ENCODE data around the gene HAUS5.

HAUS5 gene

DNA sequence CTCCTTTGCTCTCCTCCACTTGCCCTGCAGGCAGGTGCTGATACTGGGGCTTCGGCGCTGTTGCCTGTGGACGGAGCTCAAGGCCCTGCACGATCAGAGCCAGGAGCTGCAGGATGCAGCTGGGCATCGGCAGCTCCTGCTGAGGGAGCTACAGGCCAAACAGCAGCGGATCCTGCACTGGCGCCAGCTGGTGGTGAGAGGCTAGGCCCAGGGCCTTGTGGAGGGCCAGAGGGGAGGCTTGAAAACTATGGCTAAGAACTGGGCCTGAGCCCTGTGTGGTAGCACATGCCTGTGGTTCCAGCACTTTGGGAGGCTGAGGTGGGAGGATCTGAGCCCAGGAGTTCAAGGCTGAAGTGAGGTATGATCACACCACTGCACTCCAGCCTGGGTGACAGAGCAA lies 6.3 kb downstream of the HAUS5 start:
- TF ChIP-seq ZFP30 (CRISPR knock-in tag; IDR thresholded peaks at IDR 0.05), result no peak
- TF ChIP-seq ARNTL (CRISPR knock-in tag; IDR thresholded peaks at IDR 0.05; ENCODE audit: borderline replicate concordance, low read depth), result no peak
- no peak for TF ChIP-seq TOX (CRISPR knock-in tag; IDR thresholded peaks at IDR 0.05; ENCODE audit: borderline replicate concordance)
- no peak for TF ChIP-seq GLIS3 (CRISPR knock-in tag; IDR thresholded peaks at IDR 0.05)
- no peak for TF ChIP-seq PPARA (CRISPR knock-in tag; IDR thresholded peaks at IDR 0.05; ENCODE audit: borderline replicate concordance)
- TF ChIP-seq OSR1 (CRISPR knock-in tag; IDR thresholded peaks at IDR 0.05), result no peak
- TF ChIP-seq ZC3H10 (CRISPR knock-in tag; IDR thresholded peaks at IDR 0.05), result no peak
- no peak for TF ChIP-seq ESRRG (CRISPR knock-in tag; IDR thresholded peaks at IDR 0.05)
- TF ChIP-seq, protein P1, sequence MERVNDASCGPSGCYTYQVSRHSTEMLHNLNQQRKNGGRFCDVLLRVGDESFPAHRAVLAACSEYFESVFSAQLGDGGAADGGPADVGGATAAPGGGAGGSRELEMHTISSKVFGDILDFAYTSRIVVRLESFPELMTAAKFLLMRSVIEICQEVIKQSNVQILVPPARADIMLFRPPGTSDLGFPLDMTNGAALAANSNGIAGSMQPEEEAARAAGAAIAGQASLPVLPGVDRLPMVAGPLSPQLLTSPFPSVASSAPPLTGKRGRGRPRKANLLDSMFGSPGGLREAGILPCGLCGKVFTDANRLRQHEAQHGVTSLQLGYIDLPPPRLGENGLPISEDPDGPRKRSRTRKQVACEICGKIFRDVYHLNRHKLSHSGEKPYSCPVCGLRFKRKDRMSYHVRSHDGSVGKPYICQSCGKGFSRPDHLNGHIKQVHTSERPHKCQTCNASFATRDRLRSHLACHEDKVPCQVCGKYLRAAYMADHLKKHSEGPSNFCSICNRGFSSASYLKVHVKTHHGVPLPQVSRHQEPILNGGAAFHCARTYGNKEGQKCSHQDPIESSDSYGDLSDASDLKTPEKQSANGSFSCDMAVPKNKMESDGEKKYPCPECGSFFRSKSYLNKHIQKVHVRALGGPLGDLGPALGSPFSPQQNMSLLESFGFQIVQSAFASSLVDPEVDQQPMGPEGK (CRISPR knock-in tag; IDR thresholded peaks at IDR 0.05; ENCODE audit: borderline replicate concordance), result no peak
- TF ChIP-seq ZNF565 (CRISPR knock-in tag; conservative IDR thresholded peaks at IDR 0.05; ENCODE audit: low read depth), result no peak
- no peak for TF ChIP-seq SNAI2 (CRISPR knock-in tag; IDR thresholded peaks at IDR 0.05)
- TF ChIP-seq, protein P2, sequence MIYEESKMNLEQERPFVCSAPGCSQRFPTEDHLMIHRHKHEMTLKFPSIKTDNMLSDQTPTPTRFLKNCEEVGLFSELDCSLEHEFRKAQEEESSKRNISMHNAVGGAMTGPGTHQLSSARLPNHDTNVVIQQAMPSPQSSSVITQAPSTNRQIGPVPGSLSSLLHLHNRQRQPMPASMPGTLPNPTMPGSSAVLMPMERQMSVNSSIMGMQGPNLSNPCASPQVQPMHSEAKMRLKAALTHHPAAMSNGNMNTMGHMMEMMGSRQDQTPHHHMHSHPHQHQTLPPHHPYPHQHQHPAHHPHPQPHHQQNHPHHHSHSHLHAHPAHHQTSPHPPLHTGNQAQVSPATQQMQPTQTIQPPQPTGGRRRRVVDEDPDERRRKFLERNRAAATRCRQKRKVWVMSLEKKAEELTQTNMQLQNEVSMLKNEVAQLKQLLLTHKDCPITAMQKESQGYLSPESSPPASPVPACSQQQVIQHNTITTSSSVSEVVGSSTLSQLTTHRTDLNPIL (CRISPR knock-in tag; IDR thresholded peaks at IDR 0.05; ENCODE audit: low read depth), result no peak
- no peak for TF ChIP-seq TCF4 (CRISPR knock-in tag; IDR thresholded peaks at IDR 0.05; ENCODE audit: borderline replicate concordance)
- ATAC-seq, result peak; percentile 41; the same call in 2 of the 3 replicates

DNA sequence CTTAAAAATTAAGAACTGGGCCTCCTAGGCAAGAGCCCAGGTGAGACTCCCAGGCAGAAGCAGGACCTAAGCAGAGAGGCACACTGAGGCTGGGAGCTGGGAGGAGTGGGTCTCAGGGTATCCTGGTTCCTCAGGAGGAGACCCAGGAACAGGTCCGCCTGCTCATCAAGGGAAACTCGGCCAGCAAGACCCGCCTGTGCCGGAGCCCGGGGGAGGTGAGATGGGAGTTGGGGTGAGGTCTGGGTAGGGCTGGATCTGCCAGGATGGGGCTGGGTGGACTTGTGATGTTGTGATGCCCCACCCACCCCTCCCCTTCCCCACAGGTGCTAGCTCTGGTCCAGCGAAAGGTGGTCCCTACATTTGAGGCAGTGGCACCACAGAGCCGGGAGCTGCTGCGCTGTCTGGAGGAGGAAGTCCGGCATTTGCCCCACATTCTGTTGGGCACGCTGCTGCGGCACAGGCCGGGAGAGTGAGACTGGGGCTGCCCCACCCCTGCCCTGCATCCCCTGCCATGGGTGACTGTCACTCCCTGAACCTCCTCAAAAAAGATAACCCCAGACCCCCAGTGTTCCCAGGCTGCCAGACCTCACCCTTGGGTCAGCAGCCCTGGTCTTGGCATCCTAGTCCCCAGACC lies 6.9 kb downstream of the HAUS5 start:
- ATAC-seq, result no peak
- TF ChIP-seq TOX (CRISPR knock-in tag; IDR thresholded peaks at IDR 0.05; ENCODE audit: borderline replicate concordance) (no peak), ZNF8 (CRISPR knock-in tag; IDR thresholded peaks at IDR 0.05) (no peak), BACH2 (CRISPR knock-in tag; IDR thresholded peaks at IDR 0.05; ENCODE audit: borderline replicate concordance) (no peak), PPARA (CRISPR knock-in tag; IDR thresholded peaks at IDR 0.05; ENCODE audit: borderline replicate concordance) (no peak), SNAI2 (CRISPR knock-in tag; IDR thresholded peaks at IDR 0.05) (no peak), ISL1 (CRISPR knock-in tag; IDR thresholded peaks at IDR 0.05) (no peak), ZFP30 (CRISPR knock-in tag; IDR thresholded peaks at IDR 0.05) (no peak), ZC3H10 (CRISPR knock-in tag; IDR thresholded peaks at IDR 0.05) (no peak), CSDC2 (CRISPR knock-in tag; IDR thresholded peaks at IDR 0.05) (no peak), ZFP3 (CRISPR knock-in tag; IDR thresholded peaks at IDR 0.05) (no peak), GLIS3 (CRISPR knock-in tag; IDR thresholded peaks at IDR 0.05) (no peak), ARNTL (CRISPR knock-in tag; IDR thresholded peaks at IDR 0.05; ENCODE audit: borderline replicate concordance, low read depth) (no peak)
- TF ChIP-seq, protein P3, sequence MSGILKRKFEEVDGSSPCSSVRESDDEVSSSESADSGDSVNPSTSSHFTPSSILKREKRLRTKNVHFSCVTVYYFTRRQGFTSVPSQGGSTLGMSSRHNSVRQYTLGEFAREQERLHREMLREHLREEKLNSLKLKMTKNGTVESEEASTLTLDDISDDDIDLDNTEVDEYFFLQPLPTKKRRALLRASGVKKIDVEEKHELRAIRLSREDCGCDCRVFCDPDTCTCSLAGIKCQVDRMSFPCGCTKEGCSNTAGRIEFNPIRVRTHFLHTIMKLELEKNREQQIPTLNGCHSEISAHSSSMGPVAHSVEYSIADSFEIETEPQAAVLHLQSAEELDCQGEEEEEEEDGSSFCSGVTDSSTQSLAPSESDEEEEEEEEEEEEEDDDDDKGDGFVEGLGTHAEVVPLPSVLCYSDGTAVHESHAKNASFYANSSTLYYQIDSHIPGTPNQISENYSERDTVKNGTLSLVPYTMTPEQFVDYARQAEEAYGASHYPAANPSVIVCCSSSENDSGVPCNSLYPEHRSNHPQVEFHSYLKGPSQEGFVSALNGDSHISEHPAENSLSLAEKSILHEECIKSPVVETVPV (CRISPR knock-in tag; IDR thresholded peaks at IDR 0.05), result no peak
- TF ChIP-seq, protein P4, sequence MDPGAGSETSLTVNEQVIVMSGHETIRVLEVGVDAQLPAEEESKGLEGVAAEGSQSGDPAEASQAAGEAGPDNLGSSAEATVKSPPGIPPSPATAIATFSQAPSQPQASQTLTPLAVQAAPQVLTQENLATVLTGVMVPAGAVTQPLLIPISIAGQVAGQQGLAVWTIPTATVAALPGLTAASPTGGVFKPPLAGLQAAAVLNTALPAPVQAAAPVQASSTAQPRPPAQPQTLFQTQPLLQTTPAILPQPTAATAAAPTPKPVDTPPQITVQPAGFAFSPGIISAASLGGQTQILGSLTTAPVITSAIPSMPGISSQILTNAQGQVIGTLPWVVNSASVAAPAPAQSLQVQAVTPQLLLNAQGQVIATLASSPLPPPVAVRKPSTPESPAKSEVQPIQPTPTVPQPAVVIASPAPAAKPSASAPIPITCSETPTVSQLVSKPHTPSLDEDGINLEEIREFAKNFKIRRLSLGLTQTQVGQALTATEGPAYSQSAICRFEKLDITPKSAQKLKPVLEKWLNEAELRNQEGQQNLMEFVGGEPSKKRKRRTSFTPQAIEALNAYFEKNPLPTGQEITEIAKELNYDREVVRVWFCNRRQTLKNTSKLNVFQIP (CRISPR knock-in tag; IDR thresholded peaks at IDR 0.05; ENCODE audit: borderline replicate concordance, low read depth), result no peak

DNA sequence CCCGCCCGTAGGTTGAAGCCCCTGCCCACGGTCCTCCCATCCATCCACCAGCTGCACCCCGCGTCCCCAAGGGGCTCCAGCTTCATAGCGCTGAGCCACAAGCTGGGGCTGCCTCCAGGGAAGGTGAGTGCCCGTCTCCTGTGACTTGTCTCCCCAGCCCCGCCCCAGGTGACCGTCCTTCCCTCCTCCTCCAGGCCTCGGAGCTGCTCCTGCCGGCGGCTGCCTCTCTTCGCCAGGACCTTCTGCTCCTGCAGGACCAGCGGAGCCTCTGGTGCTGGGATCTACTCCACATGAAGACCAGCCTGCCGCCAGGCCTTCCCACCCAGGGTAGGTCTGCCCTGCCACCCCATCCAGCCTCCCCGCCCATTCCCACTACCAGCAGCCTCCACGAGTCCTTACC lies 7.5 kb downstream of the HAUS5 start:
- TF ChIP-seq PPARA (CRISPR knock-in tag; IDR thresholded peaks at IDR 0.05; ENCODE audit: borderline replicate concordance) (no peak), ARNTL (CRISPR knock-in tag; IDR thresholded peaks at IDR 0.05; ENCODE audit: borderline replicate concordance, low read depth) (no peak)
- TF ChIP-seq, protein P1 (CRISPR knock-in tag; IDR thresholded peaks at IDR 0.05; ENCODE audit: borderline replicate concordance), result no peak
- no peak for ATAC-seq

All from SK-N-SH treated with all-trans-retinoic acid at 6 μM for 48 hours (cell line).